ENCODE measurements around the gene ADNP2. TPM values are rescaled to one million over a fixed set of nuclear protein-coding genes. Genes with fewer than 3 reads are reported as not detected.
A peak's percentile ranks its signal among the peaks of the same experiment; 100 is the strongest.

Gene ADNP2, protein sequence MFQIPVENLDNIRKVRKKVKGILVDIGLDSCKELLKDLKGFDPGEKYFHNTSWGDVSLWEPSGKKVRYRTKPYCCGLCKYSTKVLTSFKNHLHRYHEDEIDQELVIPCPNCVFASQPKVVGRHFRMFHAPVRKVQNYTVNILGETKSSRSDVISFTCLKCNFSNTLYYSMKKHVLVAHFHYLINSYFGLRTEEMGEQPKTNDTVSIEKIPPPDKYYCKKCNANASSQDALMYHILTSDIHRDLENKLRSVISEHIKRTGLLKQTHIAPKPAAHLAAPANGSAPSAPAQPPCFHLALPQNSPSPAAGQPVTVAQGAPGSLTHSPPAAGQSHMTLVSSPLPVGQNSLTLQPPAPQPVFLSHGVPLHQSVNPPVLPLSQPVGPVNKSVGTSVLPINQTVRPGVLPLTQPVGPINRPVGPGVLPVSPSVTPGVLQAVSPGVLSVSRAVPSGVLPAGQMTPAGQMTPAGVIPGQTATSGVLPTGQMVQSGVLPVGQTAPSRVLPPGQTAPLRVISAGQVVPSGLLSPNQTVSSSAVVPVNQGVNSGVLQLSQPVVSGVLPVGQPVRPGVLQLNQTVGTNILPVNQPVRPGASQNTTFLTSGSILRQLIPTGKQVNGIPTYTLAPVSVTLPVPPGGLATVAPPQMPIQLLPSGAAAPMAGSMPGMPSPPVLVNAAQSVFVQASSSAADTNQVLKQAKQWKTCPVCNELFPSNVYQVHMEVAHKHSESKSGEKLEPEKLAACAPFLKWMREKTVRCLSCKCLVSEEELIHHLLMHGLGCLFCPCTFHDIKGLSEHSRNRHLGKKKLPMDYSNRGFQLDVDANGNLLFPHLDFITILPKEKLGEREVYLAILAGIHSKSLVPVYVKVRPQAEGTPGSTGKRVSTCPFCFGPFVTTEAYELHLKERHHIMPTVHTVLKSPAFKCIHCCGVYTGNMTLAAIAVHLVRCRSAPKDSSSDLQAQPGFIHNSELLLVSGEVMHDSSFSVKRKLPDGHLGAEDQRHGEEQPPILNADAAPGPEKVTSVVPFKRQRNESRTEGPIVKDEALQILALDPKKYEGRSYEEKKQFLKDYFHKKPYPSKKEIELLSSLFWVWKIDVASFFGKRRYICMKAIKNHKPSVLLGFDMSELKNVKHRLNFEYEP
- total RNA-seq (2014; rRNA removed; shearing (Covaris generic); ENCODE audit: low replicate concordance), result 9.5 and 12.8 TPM in 2 replicates

DNA sequence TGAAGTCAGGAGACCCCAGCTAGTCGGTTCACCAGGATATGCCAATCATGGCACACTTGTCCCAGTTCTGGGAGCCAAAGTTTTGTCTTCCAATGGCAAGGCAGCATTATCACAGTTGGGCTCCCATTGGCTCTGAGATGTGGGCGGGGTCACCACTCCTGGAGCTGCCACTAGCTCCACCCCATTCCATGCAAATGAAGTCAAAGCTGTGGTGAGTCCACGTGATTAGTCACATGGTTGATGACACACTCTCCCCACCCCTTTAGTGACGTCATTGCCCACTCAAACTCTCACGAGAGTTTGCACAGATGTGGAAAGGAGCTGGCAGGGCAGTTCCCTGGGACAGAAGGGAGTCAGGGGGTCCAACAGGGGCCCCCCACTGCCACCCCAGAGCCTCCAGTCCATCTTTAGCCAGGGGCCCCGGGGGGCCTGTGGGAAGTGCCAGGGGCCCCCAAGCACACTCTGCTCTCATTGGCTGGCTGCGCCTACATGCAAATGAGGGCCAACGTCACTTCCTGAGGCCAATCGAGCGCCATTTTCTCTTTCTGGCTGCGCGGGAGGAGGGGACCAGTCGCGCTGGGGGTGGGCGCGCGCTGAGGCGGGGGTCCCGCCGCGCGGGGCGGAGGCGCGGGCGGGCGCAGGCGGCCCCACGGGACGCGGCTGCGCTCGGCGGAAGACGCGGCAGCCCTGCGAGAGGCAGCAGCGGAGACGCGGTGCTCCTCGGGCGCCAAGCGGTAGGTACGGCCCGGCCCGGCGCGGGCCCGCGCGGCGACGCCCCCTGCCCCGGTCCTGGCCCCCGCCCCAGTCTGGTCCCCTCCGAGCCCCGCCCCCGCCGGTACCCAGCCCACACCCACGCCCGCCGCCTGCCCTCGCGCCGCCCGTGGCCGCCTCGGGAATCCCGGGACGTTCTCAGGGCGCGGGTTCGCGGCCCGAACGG lies at the start of gene ADNP2:
Gene ADNP2 (plus strand): TSS at position 524 of the 937 bp plus-strand sequence. CDS start 8,281 bp downstream, outside the sequence.
- peaks cover 23% of the 10 kb centered on the region for H3K36me3 ChIP-seq
- H3K27me3 ChIP-seq, result no peaks in the 10 kb centered on the region
- H3K4me3 ChIP-seq, result peak within 1 kb of the TSS; percentile 71
- H3K9me3 ChIP-seq, result peaks cover 2% of the 10 kb centered on the region; the same call in 1 of the 2 replicates
- peak; percentile 91 for DNase-seq

- DNase-seq, result no peak
- no peaks in the 10 kb centered on the region for H3K27me3 ChIP-seq
- no peaks in the 10 kb centered on the region for H3K36me3 ChIP-seq
- H3K9me3 ChIP-seq, result peaks cover 14% of the 10 kb centered on the region
- H3K4me3 ChIP-seq, result no peak overlapping the region
Observed at GRCh38 chr18:80059945-80060344, 49.1 kb upstream of the ADNP2 start.

GRCh38 chr18:80065705-80066104 lies 43.4 kb upstream of the ADNP2 start:
- H3K36me3 ChIP-seq, result no peaks in the 10 kb centered on the region
- H3K9me3 ChIP-seq, result no peaks in the 10 kb centered on the region
- DNase-seq, result no peak
- H3K27me3 ChIP-seq, result no peaks in the 10 kb centered on the region
- no peak overlapping the region for H3K4me3 ChIP-seq

DNA sequence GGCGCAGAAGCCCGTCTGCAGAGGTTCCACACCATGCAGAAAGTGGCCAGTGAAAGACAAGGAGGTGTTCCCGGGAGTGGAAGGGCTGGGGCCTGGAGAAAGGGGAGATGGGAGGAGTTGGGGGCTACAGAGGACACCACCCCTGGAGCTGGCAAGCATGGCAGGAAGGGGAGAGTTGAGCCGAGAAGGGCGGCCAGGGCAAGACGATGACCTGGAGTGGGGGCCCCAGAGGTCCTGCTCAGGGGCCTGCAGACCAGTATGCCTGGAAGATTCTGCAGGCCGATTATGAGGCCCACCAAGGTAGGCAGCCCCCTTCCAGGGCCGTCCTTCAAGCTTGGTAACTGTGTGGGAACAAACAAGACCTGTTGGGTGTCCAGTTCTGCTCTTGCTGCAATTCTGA lies 41.7 kb upstream of the ADNP2 start:
- Histone ChIP-seq H3K4me3 (no peak overlapping the region), H3K27me3 (no peaks in the 10 kb centered on the region), H3K36me3 (no peaks in the 10 kb centered on the region), H3K9me3 (no peaks in the 10 kb centered on the region)
- DNase-seq, result no peak

DNA sequence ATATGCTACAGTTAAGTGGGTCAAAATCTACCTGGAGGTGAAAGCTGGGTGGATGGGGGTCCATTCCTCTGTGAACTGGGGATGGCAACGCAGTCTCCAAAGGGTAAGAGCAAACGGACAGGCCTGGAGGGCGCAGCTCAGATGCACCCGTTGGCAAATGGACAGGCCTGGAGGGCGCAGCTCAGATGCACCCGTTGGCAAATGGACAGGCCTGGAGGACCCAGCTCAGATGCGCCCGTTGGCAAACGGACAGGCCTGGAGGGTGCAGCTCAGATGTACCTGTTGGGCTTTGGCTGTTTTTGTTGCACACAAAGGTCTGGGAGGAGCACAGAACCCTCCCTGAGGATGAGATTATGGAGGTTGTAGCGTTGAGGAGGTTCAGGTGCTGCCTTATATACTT lies 41.2 kb upstream of the ADNP2 start:
- Histone ChIP-seq H3K36me3 (no peaks in the 10 kb centered on the region), H3K9me3 (no peaks in the 10 kb centered on the region), H3K27me3 (no peaks in the 10 kb centered on the region), H3K4me3 (no peak overlapping the region)
- no peak for DNase-seq

GRCh38 chr18:80068571-80069272 lies 40.3 kb upstream of the ADNP2 start:
- Histone ChIP-seq H3K4me3 (no peak overlapping the region), H3K36me3 (no peaks in the 10 kb centered on the region), H3K9me3 (no peaks in the 10 kb centered on the region), H3K27me3 (no peaks in the 10 kb centered on the region)
- DNase-seq, result no peak

GRCh38 chr18:80070825-80071224 lies 38.2 kb upstream of the ADNP2 start:
- Histone ChIP-seq H3K36me3 (no peaks in the 10 kb centered on the region), H3K27me3 (no peaks in the 10 kb centered on the region)
- DNase-seq, result no peak

GRCh38 chr18:80074183-80074582 lies 34.9 kb upstream of the ADNP2 start:
- Histone ChIP-seq H3K9me3 (no peaks in the 10 kb centered on the region), H3K36me3 (no peaks in the 10 kb centered on the region), H3K4me3 (no peak overlapping the region), H3K27me3 (no peaks in the 10 kb centered on the region)
- no peak for DNase-seq

More at GRCh38 chr18:80070825-80071224, 38.2 kb upstream of the ADNP2 start:
- H3K9me3 ChIP-seq, result no peaks in the 10 kb centered on the region
- H3K4me3 ChIP-seq, result no peak overlapping the region

DNA sequence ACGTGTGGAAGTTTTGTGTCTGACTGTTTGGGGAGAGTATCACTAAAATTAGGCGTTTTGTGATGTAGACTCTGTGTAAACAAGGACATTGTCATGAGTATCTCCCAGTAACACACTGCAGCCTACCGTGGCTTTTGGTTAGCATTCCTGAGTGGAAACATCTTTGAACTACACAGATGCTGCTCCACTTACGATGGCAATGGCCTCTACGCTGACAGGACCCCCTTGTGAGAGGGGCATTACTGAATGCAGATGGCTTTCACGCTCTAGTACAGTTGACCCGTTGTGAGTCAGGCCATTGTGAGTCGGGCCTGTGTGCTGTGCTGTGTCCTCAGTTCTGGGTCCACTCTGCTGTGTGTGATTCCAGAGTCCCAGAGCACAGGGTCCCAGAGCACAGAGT lies 34.4 kb upstream of the ADNP2 start:
- Histone ChIP-seq H3K36me3 (no peaks in the 10 kb centered on the region), H3K9me3 (no peaks in the 10 kb centered on the region), H3K27me3 (no peaks in the 10 kb centered on the region), H3K4me3 (no peak overlapping the region)
- DNase-seq, result no peak

DNA sequence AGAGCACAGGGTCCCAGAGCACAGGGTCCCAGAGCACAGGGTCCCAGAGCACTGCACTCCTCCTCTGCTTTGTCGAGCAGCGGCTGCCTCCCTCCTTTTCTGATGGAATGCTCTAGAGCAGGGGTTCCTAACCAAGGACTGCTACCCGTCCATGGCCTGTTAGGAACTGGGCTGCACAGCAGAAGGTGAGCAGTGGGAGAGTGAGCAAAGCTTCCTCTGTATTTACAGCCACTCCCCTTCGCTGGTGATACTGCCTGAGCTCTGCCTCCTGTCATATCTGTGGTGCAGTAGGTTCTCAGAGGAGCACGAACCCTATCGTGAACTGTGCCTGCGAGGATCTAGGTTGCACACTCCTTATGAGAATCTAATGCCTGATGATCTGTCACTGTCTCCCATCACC lies 33.1 kb upstream of the ADNP2 start:
- no peaks in the 10 kb centered on the region for H3K36me3 ChIP-seq
- no peaks in the 10 kb centered on the region for H3K27me3 ChIP-seq
- H3K4me3 ChIP-seq, result no peak overlapping the region
- DNase-seq, result no peak
- H3K9me3 ChIP-seq, result no peaks in the 10 kb centered on the region

DNA sequence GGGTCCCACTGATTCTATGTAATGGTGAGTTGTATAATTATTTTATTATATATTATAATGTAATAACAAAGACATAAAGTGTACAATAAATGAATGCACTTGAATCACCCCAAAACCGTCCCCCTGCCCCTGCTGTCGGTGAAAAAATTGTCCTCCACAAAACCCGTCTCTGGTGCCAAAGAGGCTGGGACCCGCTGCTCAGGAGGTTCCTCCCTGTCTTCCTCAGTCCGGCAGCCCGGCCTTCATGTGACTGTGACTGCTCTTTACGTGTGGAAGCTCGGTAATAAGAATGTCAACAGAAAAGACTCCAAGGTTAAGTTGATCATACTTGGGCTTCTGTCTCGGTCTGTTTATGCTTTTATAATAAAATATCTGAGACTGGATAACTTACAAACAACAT lies 32.7 kb upstream of the ADNP2 start:
- no peak for DNase-seq
- Histone ChIP-seq H3K9me3 (no peaks in the 10 kb centered on the region), H3K36me3 (no peaks in the 10 kb centered on the region), H3K4me3 (no peak overlapping the region), H3K27me3 (no peaks in the 10 kb centered on the region)

GRCh38 chr18:80077873-80078272 lies 31.2 kb upstream of the ADNP2 start:
- no peak overlapping the region for H3K4me3 ChIP-seq
- no peaks in the 10 kb centered on the region for H3K27me3 ChIP-seq
- H3K9me3 ChIP-seq, result no peaks in the 10 kb centered on the region
- no peak for DNase-seq
- no peaks in the 10 kb centered on the region for H3K36me3 ChIP-seq

DNA sequence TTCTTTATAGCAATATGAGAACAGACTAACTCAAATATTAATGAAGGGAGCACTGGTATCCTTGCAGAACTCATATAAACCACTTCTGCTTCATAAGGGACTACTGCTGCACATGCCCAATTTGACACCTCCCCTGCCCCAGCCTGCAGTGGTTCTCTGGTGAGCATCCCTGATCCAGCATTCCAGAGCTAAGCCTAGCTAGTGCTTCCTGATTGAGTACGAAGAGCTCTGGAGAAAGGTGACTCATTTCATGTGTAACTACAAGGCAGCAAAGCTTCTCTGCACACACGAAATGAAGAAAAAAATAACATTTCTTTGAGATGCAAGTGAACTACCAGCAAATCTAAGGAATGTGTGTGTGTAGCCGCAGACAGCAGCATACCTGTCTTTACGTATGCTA lies 22.8 kb upstream of the ADNP2 start:
- DNase-seq, result no peak
- Histone ChIP-seq H3K27me3 (no peaks in the 10 kb centered on the region), H3K9me3 (peaks cover 22% of the 10 kb centered on the region), H3K4me3 (no peak overlapping the region), H3K36me3 (no peaks in the 10 kb centered on the region)

- no peak for DNase-seq
- Histone ChIP-seq H3K36me3 (no peaks in the 10 kb centered on the region), H3K4me3 (no peak overlapping the region), H3K27me3 (no peaks in the 10 kb centered on the region), H3K9me3 (peaks cover 26% of the 10 kb centered on the region)
Observed at GRCh38 chr18:80088036-80088435, 21.0 kb upstream of the ADNP2 start.

GRCh38 chr18:80088823-80089222 lies 20.2 kb upstream of the ADNP2 start:
- Histone ChIP-seq H3K36me3 (no peaks in the 10 kb centered on the region), H3K4me3 (no peak overlapping the region), H3K27me3 (no peaks in the 10 kb centered on the region), H3K9me3 (peaks cover 26% of the 10 kb centered on the region)
- no peak for DNase-seq
